NCI-H510A treated with DMSO at 0.1 percent for 48 hours (cell line): ENCODE data around the gene ELANE.
"Not testable (repeated sequence)": the region's sequence is repeated elsewhere in the genome, so short reads cannot be mapped to it uniquely, and the experiment has no call there.

Source experiments
- DNase-seq: peaks from one replicate; lab custom pipeline; 2025; lab: John Stamatoyannopoulos, UW

ELANE gene

GRCh38 chr19:842802-843179 is 9.3 kb upstream of the ELANE start:
- DNase-seq: not testable (repeated sequence)

- DNase-seq: no peak
Observed at GRCh38 chr19:843180-843835, 8.8 kb upstream of the ELANE start.

GRCh38 chr19:843836-844545 is 8.1 kb upstream of the ELANE start:
- DNase-seq: no peak

- no peak for DNase-seq
Observed at GRCh38 chr19:844546-844971, 7.5 kb upstream of the ELANE start.

GRCh38 chr19:845707-846521 is 6.2 kb upstream of the ELANE start:
- DNase-seq: no peak

- DNase-seq: no peak
Observed at GRCh38 chr19:848386-848921, 3.6 kb upstream of the ELANE start.

GRCh38 chr19:849195-849594 is 2.9 kb upstream of the ELANE start:
- DNase-seq: not testable (repeated sequence)

GRCh38 chr19:850221-850978 is 1.7 kb upstream of the ELANE start:
- DNase-seq: no peak

GRCh38 chr19:850979-851335 is 1.1 kb upstream of the ELANE start:
- no peak for DNase-seq

- no peak for DNase-seq
Observed at GRCh38 chr19:853014-853585, 997 bp downstream of the ELANE start.

GRCh38 chr19:853614-854220 is 1.6 kb downstream of the ELANE start:
- not testable (repeated sequence) for DNase-seq

- no peak for DNase-seq
Observed at GRCh38 chr19:854549-854948, 2.4 kb downstream of the ELANE start.

- no peak for DNase-seq
Observed at GRCh38 chr19:855142-855541, 3.0 kb downstream of the ELANE start.

- no peak for DNase-seq
Observed at GRCh38 chr19:855566-856120, 3.5 kb downstream of the ELANE start.

GRCh38 chr19:858284-858683 is 6.2 kb downstream of the ELANE start:
- DNase-seq: no peak

GRCh38 chr19:858868-859843 is 7.1 kb downstream of the ELANE start, which contains the start of gene CFD:
CFD (plus strand) TSS chr19:859664; CDS start chr19:859690, 26 bp downstream.
- DNase-seq: no peak

- no peak for DNase-seq
Observed at GRCh38 chr19:861141-861755, 9.1 kb downstream of the ELANE start.

GRCh38 chr19:861756-862580 is 9.9 kb downstream of the ELANE start:
- no peak for DNase-seq
